Fibroblast of skin of left biceps (primary cell): ENCODE measurements around the gene CLDN6.

Source experiments
- DNase-seq, 2 experiments: peaks; one replicate each; pipeline ENCODE4 v3.0.0-alpha.2; 2013; ENCODE audit warnings: low read depth in 2 of 2

The CLDN6 gene

DNA sequence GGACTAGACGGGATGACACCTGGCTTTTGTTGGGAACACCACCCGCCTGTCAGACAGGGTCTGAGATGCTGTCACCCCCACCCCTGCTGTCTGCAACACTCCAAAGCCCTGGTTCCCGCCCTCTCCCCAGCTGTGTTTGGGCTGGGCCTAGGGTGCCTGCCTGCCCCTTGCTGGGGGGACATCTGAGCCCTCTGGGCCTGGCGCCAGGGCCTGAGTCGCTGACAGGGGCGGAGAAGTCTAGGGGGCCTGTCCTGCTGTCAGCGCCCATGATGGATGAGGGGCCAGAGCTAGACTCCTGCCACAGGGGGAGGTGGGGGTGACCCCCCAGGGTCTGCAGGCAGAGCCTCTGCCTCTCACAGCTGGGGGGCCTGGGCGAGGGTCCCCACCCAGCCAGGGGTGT lies 30.1 kb downstream of the CLDN6 start:
- no peak for DNase-seq

DNA sequence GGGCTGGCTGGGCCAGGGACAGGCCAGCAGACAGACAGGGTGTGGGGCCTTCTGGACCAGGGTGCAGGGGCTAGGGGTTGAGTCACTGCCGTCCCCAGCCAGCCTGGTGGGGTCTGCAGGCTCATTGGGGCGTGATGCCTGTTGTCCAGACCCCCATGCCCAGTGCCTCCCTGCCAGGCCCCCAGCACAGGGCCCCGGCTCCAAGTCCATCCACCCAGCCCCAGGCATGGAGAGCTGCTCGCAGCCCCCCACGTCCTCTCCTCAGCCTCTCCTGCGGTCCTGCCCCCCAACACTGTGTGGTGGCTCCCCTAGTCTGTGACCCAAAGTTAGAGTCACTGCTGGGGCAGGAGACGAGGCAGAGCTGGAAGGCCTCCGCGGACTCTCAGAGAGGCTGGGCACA lies 30.7 kb downstream of the CLDN6 start:
- no peak for DNase-seq

DNA sequence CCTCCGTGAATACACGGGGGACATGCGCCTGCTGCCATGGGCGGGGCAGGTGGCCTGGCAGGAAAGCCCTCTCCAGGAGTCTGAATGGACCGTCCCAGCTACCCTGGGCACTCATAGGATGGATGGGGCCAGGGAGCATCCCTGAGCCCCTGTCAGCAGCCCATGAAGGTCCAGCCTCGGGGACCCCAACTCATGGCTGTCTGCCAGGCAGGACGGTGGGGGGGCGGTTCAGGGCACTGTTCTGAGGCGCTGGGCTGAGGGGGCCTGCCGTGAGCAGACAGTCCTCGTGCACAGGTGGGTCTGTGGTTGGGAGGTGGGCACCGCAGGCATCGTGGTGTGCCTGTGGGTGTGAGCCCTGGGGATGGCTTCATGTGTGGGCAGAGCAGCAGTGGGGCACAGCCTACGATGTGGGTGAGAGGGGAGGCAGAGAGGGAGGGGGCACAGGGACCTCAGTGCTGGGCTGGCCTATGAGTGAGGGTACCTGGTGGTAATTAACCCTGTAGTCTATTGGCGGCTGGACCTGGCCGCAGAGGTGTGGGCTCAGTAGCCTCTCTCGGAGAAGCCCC lies 31.3 kb downstream of the CLDN6 start:
- no peak for DNase-seq

DNA sequence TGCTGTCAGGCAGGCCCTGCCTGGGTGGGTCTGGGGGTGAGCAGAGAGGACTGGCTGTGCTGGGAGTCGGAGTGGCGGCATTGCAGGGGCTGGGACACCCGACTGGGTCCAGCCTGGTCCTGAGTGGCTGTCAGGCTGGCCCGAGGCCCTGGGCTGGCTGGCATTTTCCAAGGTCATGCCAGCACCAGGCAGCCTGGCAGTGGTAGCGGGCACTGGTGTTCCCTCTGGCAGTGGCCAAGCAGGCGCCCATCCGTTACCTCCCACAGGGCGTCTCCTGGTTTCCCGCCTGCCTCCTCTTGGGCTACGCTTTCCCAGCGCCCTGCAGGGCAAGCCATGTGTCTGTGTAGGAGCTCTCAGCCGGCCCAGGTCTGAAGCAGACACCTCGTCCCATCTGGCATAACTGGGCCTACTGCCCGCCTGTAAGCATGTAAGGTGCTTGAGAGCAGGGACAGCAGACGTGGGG lies 32.1 kb downstream of the CLDN6 start:
- DNase-seq, result no peak

DNA sequence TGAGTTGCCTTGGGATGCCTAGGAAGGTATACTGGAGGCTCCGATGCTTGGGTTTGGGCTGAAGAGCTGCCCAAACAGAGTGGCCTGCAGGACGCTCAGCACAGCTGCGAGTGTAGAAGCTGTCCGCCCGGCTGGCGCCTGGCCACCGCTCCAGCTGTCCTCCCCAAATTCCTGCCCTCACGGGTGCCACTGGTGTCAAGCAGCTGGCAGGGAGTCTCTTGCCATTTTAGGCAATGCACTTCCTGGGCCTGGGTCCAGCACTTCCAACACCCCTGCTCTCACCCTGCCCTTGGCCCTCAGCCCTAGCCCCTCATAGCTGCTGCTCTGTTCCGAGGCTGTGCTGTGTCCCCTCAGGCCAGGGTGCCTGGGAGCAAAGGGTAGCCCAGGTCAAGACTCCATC lies 32.5 kb downstream of the CLDN6 start:
- DNase-seq, result no peak

DNA sequence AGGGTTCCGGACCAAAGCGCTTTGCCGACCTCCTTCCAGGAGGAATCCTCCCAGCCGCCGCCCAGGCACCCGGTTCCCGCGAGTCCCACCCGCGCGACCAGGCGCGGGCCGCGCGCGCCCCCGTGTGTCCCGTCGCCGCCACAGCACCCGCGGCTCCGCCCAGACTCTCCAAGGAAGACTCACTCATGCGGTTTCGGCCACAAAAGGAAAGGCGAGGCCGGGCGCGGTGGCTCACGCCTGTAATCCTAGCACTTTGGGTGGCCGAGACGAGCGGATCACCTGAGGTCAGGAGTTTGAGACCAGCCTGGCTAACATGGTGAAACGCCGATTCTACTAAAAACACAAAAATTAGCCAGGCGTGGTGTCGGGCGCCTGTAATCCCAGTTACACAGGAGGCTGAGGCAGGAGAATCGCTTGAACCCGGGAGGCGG lies 34.3 kb downstream of the CLDN6 start:
- DNase-seq, result peak; percentile 33 to 42

DNA sequence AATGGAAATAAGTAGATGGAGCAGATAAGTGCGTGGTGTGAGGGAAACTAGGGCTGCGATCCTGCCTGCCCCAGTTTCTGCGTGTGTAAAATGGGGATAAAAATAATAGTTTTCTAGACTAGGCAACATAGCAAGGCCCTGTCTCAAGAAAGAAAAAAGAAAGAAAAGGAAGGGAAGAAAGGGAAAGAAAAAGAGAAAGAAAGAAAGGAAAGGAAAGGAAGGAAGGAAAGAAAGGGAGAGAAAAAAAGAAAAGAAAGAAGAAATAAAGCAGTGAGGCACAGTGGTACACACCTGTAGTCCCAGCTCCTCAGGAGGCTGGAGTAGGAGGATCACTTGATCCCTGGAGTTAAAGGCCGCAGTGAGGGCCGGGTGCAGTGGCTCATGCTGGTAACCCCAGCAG lies 35.6 kb downstream of the CLDN6 start:
- DNase-seq, result no peak

DNA sequence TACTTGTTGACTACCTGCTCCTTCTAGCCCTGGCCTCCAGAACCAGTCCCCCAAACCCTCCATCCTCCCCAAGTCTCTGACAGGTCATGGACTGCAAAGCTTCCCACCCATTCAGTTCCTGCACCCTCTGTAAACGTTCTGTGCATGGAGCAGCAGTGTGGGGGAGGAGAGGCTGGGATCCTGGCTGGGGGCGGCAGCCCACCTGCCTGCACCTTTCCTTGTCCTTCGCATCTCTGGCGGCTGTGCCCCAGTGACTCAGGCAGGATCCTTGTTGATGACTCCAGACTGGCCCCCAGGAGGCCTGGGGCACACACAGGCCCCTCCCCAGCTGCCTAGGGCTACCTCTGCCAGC lies 36.1 kb downstream of the CLDN6 start:
- no peak for DNase-seq

DNA sequence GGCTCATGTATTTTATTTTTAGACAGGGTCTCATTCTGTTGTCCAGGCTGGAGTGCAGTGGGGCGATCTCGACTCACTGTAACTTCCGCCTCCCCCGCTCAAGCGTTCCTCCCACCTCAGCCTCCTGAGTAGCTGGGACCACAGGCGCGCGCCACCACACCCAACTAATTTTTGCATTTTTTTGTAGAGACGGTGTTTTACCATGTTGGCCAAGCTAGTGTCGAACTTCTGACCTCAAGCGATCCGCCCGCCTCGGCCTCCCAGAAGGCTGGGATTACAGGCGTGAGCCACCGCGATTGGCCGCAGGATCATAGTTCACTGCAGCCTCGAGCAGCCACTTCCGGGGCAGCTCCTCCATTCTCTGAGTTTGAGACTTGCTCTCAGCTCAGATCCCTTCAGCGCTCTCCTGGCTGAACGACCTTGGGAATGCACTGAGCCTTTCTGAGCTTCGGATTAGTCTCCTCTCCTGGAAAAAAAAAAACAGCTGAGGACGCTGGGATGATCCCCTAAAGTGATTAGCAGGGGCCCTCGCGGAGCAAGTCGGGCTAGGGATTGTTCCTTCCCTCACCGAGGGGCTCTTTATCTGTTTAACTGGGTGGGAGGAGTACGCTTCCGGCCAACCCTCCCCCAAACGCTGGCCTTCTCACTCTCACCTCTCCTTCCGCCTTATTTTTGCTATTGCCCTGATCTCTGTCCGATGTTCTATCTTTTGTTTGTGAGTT lies 36.6 kb downstream of the CLDN6 start:
- no peak for DNase-seq

DNA sequence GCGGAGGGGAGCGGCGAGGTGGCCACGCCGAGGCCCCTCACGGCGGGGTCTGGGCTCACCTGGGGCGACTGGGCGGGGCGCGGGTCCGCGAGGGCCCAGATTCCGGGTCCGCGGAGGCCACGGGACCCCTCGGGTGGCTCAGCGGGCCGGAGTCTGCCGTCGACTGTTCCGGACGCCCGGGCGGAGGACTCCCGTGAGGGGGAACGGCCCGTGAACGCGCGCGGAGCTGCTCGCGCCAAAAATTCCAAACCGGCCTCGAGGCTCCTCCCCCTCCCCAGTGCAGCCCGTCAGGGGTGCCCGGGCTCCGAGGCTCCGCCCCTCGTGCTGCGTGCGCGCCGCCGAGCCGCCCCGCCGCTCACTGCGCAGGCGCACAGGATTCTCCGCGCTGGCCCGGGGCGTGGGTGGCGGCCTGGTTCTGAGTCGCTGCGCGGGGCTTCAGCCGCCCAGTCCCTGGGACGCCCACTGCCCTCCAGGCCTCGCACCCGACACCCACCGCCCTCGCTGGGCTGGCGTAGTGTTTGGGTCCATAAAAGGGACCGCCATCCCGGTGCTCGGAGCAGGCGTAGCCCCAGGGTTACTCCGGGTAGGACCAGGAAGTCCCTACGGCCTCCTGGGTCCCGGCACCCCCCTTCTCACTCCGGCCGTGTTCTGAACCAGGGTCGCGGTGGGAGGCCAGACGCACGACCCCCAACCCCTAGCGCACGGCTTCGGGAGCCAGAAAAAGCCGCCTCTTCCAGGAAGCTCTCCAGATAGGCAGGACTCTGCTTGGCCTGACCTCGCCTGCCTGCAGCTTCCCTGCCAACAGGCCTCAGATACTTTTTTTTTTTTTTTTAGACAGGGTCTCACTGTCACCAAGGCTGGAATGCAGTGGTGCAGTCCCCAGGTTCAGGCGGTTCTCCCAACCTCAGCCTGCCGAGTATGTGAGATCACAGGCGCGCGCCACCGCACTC lies 37.5 kb downstream of the CLDN6 start, which contains the start of gene PKMYT1:
PKMYT1 (minus strand) TSS at position 220 of the 950 bp plus-strand sequence. CDS start 789 bp downstream, outside the sequence.
- DNase-seq, result peak; percentile 53 to 62

DNA sequence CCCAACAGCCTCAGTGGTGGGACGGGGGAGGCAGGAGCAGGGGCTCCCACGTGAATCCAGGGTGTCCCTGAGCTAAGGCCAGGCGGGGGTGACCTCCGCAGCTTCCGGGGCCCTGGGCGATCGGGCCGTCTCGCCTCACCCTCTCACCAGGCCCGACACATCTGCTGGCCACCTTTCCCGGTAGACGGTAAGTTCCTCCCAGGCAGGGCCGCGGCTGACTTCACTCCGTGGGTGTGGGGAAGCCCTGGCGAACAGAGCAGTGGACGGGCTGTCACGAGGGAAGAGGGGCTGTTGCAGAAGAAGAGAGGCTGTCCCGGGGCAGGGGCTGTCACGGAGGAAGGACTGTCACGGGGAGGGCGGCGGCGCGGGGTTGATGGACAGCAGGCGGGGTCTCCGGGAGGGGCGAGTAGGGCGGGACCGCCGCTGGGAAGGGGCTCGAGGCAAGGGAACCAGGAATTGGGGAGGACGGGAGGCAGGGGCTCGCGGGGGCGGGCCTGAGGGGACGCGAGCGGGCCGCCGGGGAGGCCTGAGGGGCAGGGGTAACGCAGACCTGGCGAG lies 38.2 kb downstream of the CLDN6 start:
- no peak for DNase-seq

DNA sequence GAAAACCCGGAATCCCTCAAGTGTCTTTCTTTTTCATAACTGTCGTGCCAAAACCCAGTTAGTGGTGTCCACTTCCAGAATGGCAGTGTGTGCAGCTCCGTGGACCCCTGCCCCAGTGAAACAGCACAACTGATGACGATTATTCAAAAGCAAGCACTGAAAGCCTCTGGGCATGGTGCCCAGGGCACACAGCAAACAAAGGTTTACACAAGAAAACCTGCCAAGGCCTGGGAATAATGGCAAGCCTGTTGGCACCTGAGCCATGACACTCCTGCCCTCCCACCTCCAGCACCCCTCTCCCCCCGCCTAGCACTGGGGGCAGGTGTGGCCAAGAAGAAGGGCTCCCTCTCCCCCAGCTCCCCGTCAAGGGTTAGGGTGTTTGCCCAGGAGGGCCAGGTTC lies 40.5 kb downstream of the CLDN6 start:
- DNase-seq, result no peak

DNA sequence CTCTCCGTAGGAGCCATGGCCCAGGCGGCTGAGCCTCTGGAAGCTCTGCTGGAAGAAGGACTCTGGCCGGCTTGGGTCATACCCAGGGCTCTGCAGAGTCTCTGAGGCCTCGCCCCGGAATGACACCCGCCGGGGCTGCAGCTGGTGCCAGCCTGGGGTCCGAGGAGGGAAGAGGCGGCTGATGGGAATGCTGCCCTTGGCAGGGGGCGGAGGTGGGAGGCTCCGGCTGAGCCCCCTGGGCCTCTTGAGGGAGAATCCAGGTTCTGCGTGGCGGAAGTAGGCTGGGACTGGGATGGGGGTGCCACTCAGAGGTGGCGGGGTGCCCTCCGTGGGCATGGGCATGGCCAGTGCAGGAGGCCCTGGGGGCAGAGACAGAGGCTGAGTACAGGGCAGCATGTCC lies 41.3 kb downstream of the CLDN6 start:
- DNase-seq, result no peak

DNA sequence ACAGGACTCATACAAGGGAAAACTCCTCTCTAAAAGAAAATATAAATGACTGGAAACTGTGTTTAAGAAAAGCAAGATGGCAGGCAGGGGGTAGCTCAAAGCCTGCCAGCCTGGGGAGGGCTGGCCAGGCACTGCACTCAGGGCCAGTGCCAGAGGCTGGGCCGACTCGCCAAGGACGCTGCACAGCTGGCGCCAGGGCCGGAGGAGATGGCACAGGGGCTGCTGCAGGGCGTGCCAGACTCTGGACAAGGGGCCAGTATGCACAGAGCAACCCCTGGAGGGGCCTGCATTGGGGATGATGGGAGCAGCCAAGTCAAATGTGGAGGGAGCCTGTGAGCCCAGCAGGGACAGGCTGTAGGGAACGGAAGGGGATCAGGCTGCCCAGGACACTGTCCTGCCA lies 41.8 kb downstream of the CLDN6 start:
- DNase-seq, result no peak

DNA sequence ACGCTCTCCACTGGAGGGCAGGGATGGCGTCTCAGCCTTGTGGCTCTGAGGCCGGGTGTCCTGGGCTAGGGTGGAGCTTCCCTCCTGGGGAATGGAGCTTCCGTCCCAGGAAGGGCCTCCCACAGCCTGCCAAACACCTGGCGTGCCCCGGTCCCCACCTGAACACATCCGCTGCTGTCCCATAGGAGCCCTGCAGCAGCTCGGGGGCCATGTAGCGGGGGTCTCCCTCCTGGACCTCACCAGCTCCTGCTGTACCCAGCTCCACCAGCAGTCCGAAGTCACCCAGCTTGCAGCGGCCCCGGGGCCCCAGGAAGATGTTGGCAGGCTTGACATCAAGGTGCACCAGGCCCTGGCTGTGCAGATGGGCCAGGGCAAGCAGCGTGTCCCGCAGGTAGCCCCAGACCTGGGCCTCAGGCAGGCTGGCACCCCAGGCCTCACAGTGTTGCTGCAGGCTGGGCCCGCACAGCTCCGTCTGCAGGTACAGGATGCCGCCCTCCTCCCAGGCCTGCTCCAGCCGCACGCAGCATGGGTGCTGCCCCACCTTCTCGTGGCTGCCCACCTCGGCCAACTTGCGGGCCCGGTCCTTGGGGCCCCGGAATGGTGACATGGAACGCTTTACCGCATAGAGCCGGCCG lies 42.7 kb downstream of the CLDN6 start:
- no peak for DNase-seq

DNA sequence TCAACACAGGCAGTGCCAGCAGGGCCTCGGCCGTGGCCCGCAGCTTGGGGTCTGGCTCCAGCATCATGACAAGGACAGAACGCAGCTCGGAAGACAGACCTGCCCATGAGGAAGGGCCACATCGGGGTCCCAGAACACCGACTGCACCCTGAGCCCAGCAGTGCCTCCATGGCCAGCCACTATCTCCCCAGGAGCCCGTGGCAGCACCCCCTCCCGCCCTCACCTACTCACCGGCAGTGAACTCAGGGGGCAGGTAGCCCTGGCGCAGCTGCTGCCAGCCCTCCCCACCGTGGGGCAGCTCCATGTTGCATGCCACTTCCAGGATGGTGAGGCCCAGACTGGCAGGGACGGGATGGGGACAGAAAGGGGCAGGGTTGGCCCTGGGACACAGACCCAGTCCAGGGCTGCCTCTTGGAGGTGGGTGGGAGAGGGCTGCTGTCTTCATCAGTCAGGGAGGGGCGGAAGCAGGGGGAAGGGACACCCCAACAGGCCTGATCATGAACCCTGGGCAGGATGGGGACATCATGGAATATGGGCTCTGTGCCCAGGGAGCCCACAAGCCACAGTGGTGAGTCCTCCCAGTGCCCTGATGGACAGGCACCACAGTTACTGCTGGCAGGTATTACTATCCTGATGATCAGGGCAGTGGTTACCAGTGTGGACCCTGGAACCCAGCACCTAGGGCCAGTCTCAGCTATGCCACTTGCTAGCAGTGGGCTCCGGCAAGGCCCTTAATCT lies 43.5 kb downstream of the CLDN6 start:
- DNase-seq, result no peak

DNA sequence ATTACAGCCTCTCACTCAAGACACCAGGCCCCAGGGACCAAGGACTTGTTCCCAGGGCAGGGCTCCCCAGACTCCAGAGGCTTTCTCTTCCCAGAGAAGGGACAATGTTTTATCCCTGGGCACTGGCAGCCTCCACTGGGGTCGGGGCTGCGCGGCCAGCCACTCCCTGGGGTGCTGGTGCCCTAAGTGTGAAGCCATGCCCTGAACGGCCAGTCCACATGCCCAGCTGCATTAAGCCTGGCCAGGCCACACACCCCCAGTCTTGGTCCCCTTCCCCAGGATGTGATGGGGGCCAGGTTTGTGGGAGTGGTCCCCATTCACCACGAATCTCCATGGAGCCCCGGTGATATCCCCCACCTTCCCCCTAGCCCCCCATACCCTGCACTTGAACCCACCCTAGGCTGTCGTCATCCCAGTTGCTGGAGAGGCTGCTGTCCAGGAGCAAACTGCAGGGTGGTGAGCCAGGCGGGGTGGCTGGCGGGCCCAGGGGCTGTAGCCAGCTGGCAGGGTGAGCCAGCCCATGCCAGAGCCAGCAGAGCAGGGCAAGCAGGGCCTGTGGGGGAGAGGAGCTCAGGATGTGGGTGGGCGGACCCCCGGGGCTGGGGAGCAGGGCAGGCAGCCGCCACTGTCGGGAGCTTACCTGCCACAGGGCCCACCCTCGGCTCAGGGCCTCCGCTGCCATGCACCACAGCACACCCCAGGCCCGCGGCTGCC lies 44.2 kb downstream of the CLDN6 start:
- DNase-seq, result no peak

DNA sequence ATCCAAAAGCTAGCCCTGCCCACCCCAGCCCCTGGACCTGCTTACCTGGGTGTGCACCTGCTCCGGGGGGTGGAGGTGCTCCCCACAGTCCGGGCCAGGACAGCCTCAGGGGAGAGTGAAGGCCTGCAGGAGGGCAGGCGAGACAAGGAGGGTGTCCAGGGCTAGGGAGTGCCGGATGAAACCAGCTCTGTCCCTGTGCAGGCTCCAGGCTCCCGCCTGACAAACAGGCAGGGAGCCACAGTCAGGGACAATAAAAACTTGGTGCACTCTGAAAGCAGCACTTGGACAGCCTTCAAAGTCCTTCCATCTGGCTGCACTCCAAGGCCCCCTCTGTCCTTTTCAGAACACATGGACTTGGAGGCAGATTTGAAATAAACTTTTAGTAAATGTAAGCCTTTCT lies 44.9 kb downstream of the CLDN6 start:
- DNase-seq, result no peak

DNA sequence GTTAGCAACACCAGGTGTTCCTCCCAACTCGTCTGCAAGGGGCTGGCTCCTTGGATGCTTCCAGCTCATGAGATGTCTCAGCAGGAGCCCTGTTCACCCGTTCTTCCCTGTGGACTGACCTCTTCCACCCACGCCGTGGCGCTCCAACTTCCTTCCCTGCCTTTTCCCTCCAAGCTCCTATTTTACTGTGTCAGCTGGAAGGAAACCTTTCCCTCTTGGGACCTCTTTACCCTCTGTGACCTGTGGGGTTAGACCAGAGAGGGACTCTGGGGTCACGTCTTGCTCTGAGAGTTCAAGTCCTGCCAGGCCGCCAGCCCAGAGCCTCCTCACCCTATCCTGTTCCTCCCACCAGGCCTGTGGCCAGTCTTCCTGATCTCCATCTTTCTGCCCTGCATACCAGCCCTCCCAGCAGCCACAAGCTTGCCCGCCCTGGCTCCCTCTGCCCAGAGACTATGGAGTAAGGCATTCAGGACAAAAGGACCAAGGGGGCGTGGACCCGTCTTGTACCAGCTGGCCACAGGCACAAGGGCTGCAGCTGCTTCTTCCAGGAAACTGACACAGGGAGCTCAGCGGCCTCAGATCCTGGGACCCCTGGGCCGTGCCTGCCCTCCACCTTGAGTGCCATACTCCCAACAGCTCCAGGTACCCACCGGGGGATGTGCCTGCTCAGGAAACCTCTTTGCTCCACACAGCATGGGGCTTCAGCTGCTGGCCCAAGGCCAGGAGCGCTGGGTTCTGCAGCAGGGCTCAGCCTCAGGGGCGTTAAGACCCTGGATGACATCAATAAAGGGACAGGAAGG lies 45.8 kb downstream of the CLDN6 start:
- no peak for DNase-seq
